Astrocyte (in vitro differentiated cells and primary cell): ENCODE data around the gene HDGF. TPM values are rescaled to one million over a fixed set of nuclear protein-coding genes. Genes with fewer than 3 reads are reported as not detected.

Experiments used
- DNase-seq: peaks from one replicate; pipeline ENCODE4 v3.0.0-alpha.2; 2010; ENCODE audit warnings: low read depth
- FAIRE-seq: peaks from 2 replicates; lab custom pipeline; 2011; peaks lifted over from hg19 to GRCh38; lab: Jason Lieb, UNC
- H2AFZ ChIP-seq: 2 replicates; pipeline ENCODE4 v1.6.0; 2012; ENCODE audit warnings: low read depth, low read length, inconsistent platforms
- H3K27ac ChIP-seq: 2 replicates; pipeline ENCODE4 v1.5.1; 2011; ENCODE audit warnings: low read depth, low read length, inconsistent platforms
- H3K27me3 ChIP-seq: 2 replicates; pipeline ENCODE4 v1.6.0; 2011; ENCODE audit warnings: low read length, inconsistent platforms; ENCODE audit not compliant: insufficient read depth
- H3K36me3 ChIP-seq: 2 replicates; pipeline ENCODE4 v1.5.1; 2011; ENCODE audit warnings: low read length, inconsistent platforms; ENCODE audit not compliant: insufficient read depth
- H3K4me1 ChIP-seq: 2 replicates; pipeline ENCODE4 v1.5.1; 2011; ENCODE audit warnings: low read length, inconsistent platforms; ENCODE audit not compliant: insufficient read depth
- H3K4me2 ChIP-seq: 2 replicates; pipeline ENCODE4 v1.6.0; 2012; ENCODE audit warnings: low read length, inconsistent platforms
- H3K4me3 ChIP-seq: 2 replicates; pipeline ENCODE4 v1.5.1; 2011; ENCODE audit warnings: low read depth, mild to moderate bottlenecking, low read length, inconsistent platforms; ENCODE audit not compliant: insufficient read depth
- H3K79me2 ChIP-seq: 2 replicates; pipeline ENCODE4 v1.6.0; 2012; ENCODE audit warnings: mild to moderate bottlenecking, low read length, inconsistent platforms; ENCODE audit not compliant: insufficient read depth
- H3K9ac ChIP-seq: 2 replicates; pipeline ENCODE4 v1.6.0; 2012; ENCODE audit warnings: mild to moderate bottlenecking, low read length, inconsistent platforms
- H3K9me3 ChIP-seq: 2 replicates; pipeline ENCODE4 v1.5.1; 2012; ENCODE audit warnings: low read depth, mild to moderate bottlenecking, low read length, inconsistent platforms; ENCODE audit not compliant: insufficient read depth
- H4K20me1 ChIP-seq: 2 replicates; pipeline ENCODE4 v1.6.0; 2012; ENCODE audit warnings: low read length, inconsistent platforms; ENCODE audit not compliant: insufficient read depth
- H3K27ac Mint-ChIP-seq: one replicate; pipeline ENCODE4 v1.8.0; 2021; ENCODE audit warnings: mild to moderate bottlenecking, mixed read lengths; ENCODE audit not compliant: unreplicated experiment
- H3K27me3 Mint-ChIP-seq: one replicate; pipeline ENCODE4 v1.8.0; 2021; ENCODE audit warnings: low read depth, mixed read lengths; ENCODE audit not compliant: unreplicated experiment
- H3K36me3 Mint-ChIP-seq: one replicate; pipeline ENCODE4 v1.8.0; 2021; ENCODE audit warnings: low read depth, mixed read lengths; ENCODE audit not compliant: unreplicated experiment
- H3K4me1 Mint-ChIP-seq: one replicate; pipeline ENCODE4 v1.8.0; 2021; ENCODE audit warnings: low read depth, mixed read lengths; ENCODE audit not compliant: unreplicated experiment
- H3K4me3 Mint-ChIP-seq: one replicate; pipeline ENCODE4 v1.8.0; 2021; ENCODE audit warnings: mild to moderate bottlenecking, moderate library complexity, mixed read lengths; ENCODE audit not compliant: unreplicated experiment
- H3K9me3 Mint-ChIP-seq: one replicate; pipeline ENCODE4 v1.8.0; 2021; ENCODE audit warnings: mild to moderate bottlenecking, mixed read lengths; ENCODE audit not compliant: unreplicated experiment
- CTCF ChIP-seq: IDR thresholded peaks from 2 replicates; pipeline ENCODE4 v1.5.1; 2011; ENCODE audit warnings: low read depth, mild to moderate bottlenecking, inconsistent platforms, low read length, moderate library complexity; ENCODE audit not compliant: insufficient read depth
- EZH2 ChIP-seq: IDR thresholded peaks from 2 replicates; pipeline ENCODE4 v1.6.1; 2012; ENCODE audit warnings: mild to moderate bottlenecking, low read length, inconsistent platforms; ENCODE audit not compliant: insufficient read depth
- total RNA-seq: library from RNA; stranded (reverse); gene quantifications from 2 replicates; pipeline ENCODE4 v1.2.1, GENCODE V29; 2021

The HDGF gene
- total RNA-seq, 1 donor from 2014 or later, result 190 TPM

GRCh38 chr1:156714830-156715229, 36.6 kb downstream of the HDGF start:
- Mint-ChIP-seq H3K27ac (no peak overlapping the region), H3K9me3 (no peaks in the 10 kb centered on the region), H3K4me1 (peaks cover 12% of the 10 kb centered on the region), H3K27me3 (no peaks in the 10 kb centered on the region), H3K36me3 (peaks cover 20% of the 10 kb centered on the region), H3K4me3 (no peak overlapping the region)
- H2AFZ ChIP-seq, result no peak overlapping the region
- H3K27me3 ChIP-seq, result no peaks in the 10 kb centered on the region
- H3K9me3 ChIP-seq, result no peaks in the 10 kb centered on the region
- H3K27ac ChIP-seq, result no peak overlapping the region
- H3K4me3 ChIP-seq, result no peak overlapping the region
- FAIRE-seq (no peak), DNase-seq (no peak)
- TF ChIP-seq CTCF (no peak), EZH2 (no peak)
- no peak overlapping the region for H3K9ac ChIP-seq
- H3K36me3 ChIP-seq, result no peaks in the 10 kb centered on the region
- no peak overlapping the region for H3K4me2 ChIP-seq
- H3K79me2 ChIP-seq, result no peaks in the 10 kb centered on the region
- no peaks in the 10 kb centered on the region for H4K20me1 ChIP-seq
- peaks cover 21% of the 10 kb centered on the region for H3K4me1 ChIP-seq

GRCh38 chr1:156712626-156713025, 38.8 kb downstream of the HDGF start:
- no peak for DNase-seq
- H3K36me3 ChIP-seq, result no peaks in the 10 kb centered on the region
- H3K27me3 ChIP-seq, result no peaks in the 10 kb centered on the region
- Mint-ChIP-seq H3K4me3 (no peak overlapping the region), H3K4me1 (peaks cover 22% of the 10 kb centered on the region), H3K9me3 (no peaks in the 10 kb centered on the region), H3K27me3 (no peaks in the 10 kb centered on the region), H3K27ac (no peak overlapping the region), H3K36me3 (peaks cover 19% of the 10 kb centered on the region)
- no peak overlapping the region for H2AFZ ChIP-seq
- H3K79me2 ChIP-seq, result no peaks in the 10 kb centered on the region
- FAIRE-seq, result no peak
- H3K4me1 ChIP-seq, result peaks cover 38% of the 10 kb centered on the region
- no peak for TF ChIP-seq CTCF
- TF ChIP-seq EZH2, result no peak
- no peak overlapping the region for H3K27ac ChIP-seq
- H3K4me2 ChIP-seq, result peak overlapping the region; percentile 16
- H3K9me3 ChIP-seq, result no peaks in the 10 kb centered on the region
- H4K20me1 ChIP-seq, result no peaks in the 10 kb centered on the region
- no peak overlapping the region for H3K4me3 ChIP-seq
- H3K9ac ChIP-seq, result no peak overlapping the region

GRCh38 chr1:156711011-156711817, 40.3 kb downstream of the HDGF start:
- Histone ChIP-seq H3K27ac (no peak overlapping the region), H3K9ac (no peak overlapping the region), H3K36me3 (no peaks in the 10 kb centered on the region), H3K4me2 (peak overlapping the region; percentile 47), H3K4me1 (peaks cover 52% of the 10 kb centered on the region), H3K27me3 (no peaks in the 10 kb centered on the region), H3K79me2 (no peaks in the 10 kb centered on the region), H2AFZ (no peak overlapping the region), H4K20me1 (no peaks in the 10 kb centered on the region), H3K9me3 (no peaks in the 10 kb centered on the region), H3K4me3 (no peak overlapping the region)
- Mint-ChIP-seq H3K27me3 (no peaks in the 10 kb centered on the region), H3K4me3 (no peak overlapping the region), H3K36me3 (peaks cover 13% of the 10 kb centered on the region), H3K4me1 (peaks cover 31% of the 10 kb centered on the region), H3K27ac (peak overlapping the region; percentile 41), H3K9me3 (no peaks in the 10 kb centered on the region)
- TF ChIP-seq CTCF (no peak), EZH2 (no peak)
- FAIRE-seq, result no peak
- DNase-seq, result no peak
